Stimulated activated CD8-positive, alpha-beta memory T cell treated with anti-CD3 and anti-CD28 coated beads, Interleukin-7, amount 100 ng/mL, for 4 hours (primary cell): ENCODE results near the gene SUMF1.

ENCODE experiments used
- DNase-seq, 2 donors: peaks; one replicate each; pipeline ENCODE4 v3.0.0-alpha.2; 2020; ENCODE audit warnings: low read depth in 2 of 2

Gene SUMF1

GRCh38 chr3:4497843-4498324 lies 30.8 kb upstream of the SUMF1 start:
- no peak for DNase-seq

GRCh38 chr3:4497005-4497692 lies 30.1 kb upstream of the SUMF1 start:
- no peak for DNase-seq

GRCh38 chr3:4496087-4496452 lies 29.0 kb upstream of the SUMF1 start:
- DNase-seq = no peak

GRCh38 chr3:4495294-4496086 lies 28.4 kb upstream of the SUMF1 start:
- no peak for DNase-seq

GRCh38 chr3:4494895-4495264 lies 27.8 kb upstream of the SUMF1 start:
- no peak for DNase-seq

GRCh38 chr3:4493941-4494894 lies 27.1 kb upstream of the SUMF1 start:
- no peak for DNase-seq

GRCh38 chr3:4493014-4493940 lies 26.2 kb upstream of the SUMF1 start, which contains the start of gene ITPR1:
TSS of gene ITPR1 (plus strand) at chr3:4493348. CDS start at chr3:4516492, 23,144 bp downstream.
- DNase-seq = peak; percentile 97 to 99

GRCh38 chr3:4492208-4493013 lies 25.3 kb upstream of the SUMF1 start:
- DNase-seq = peak in 1 of 2 donors; percentile 31

- DNase-seq = no peak
Measured at GRCh38 chr3:4491855-4492207, 24.8 kb upstream of the SUMF1 start.

- DNase-seq = no peak
Measured at GRCh38 chr3:4478261-4478660, 11.2 kb upstream of the SUMF1 start.

GRCh38 chr3:4476496-4476895 lies 9.4 kb upstream of the SUMF1 start:
- no peak for DNase-seq

GRCh38 chr3:4475804-4476203 lies 8.7 kb upstream of the SUMF1 start:
- DNase-seq = no peak

GRCh38 chr3:4474683-4475490 lies 7.8 kb upstream of the SUMF1 start:
- no peak for DNase-seq

GRCh38 chr3:4472766-4473165 lies 5.7 kb upstream of the SUMF1 start:
- DNase-seq = no peak

- DNase-seq = no peak
Measured at GRCh38 chr3:4472312-4472711, 5.2 kb upstream of the SUMF1 start.

GRCh38 chr3:4471907-4472306 lies 4.8 kb upstream of the SUMF1 start:
- DNase-seq = no peak

- no peak for DNase-seq
Measured at GRCh38 chr3:4467522-4467867, 426 bp upstream of the SUMF1 start.

GRCh38 chr3:4464576-4464975 lies 2.5 kb downstream of the SUMF1 start:
- no peak for DNase-seq

GRCh38 chr3:4462369-4463040 lies 4.6 kb downstream of the SUMF1 start:
- DNase-seq = no peak
